ENCODE data around the gene PCGF2.

- TF ChIP-seq ZNF335 (tag by site-specific recombination; conservative IDR thresholded peaks at IDR 0.05) (peak; percentile 52), CTCF (tag by site-specific recombination; IDR thresholded peaks at IDR 0.05) (no peak), ZIC2 (tag by site-specific recombination; IDR thresholded peaks at IDR 0.05) (no peak), ZFHX2 (tag by site-specific recombination; conservative IDR thresholded peaks at IDR 0.05) (peak; percentile 76), HOXA7 (CRISPR knock-in tag; IDR thresholded peaks at IDR 0.05; ENCODE audit: borderline replicate concordance) (no peak), REST (tag by site-specific recombination; IDR thresholded peaks at IDR 0.05) (no peak), ZNF501 (tag by site-specific recombination; IDR thresholded peaks at IDR 0.05) (no peak), YY1 (tag by site-specific recombination; IDR thresholded peaks at IDR 0.05) (peak; percentile 29; the same call in 1 of the 2 replicates), ZBTB7A (tag by site-specific recombination; IDR thresholded peaks at IDR 0.05; ENCODE audit: low read depth) (no peak), GFI1B (tag by site-specific recombination; IDR thresholded peaks at IDR 0.05) (no peak), PRDM6 (tag by site-specific recombination; IDR thresholded peaks at IDR 0.05) (no peak)
- TF ChIP-seq, protein P1, sequence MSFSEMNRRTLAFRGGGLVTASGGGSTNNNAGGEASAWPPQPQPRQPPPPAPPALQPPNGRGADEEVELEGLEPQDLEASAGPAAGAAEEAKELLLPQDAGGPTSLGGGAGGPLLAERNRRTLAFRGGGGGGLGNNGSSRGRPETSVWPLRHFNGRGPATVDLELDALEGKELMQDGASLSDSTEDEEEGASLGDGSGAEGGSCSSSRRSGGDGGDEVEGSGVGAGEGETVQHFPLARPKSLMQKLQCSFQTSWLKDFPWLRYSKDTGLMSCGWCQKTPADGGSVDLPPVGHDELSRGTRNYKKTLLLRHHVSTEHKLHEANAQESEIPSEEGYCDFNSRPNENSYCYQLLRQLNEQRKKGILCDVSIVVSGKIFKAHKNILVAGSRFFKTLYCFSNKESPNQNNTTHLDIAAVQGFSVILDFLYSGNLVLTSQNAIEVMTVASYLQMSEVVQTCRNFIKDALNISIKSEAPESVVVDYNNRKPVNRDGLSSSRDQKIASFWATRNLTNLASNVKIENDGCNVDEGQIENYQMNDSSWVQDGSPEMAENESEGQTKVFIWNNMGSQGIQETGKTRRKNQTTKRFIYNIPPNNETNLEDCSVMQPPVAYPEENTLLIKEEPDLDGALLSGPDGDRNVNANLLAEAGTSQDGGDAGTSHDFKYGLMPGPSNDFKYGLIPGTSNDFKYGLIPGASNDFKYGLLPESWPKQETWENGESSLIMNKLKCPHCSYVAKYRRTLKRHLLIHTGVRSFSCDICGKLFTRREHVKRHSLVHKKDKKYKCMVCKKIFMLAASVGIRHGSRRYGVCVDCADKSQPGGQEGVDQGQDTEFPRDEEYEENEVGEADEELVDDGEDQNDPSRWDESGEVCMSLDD (tag by site-specific recombination; IDR thresholded peaks at IDR 0.05), result no peak
- TF ChIP-seq, protein P2, sequence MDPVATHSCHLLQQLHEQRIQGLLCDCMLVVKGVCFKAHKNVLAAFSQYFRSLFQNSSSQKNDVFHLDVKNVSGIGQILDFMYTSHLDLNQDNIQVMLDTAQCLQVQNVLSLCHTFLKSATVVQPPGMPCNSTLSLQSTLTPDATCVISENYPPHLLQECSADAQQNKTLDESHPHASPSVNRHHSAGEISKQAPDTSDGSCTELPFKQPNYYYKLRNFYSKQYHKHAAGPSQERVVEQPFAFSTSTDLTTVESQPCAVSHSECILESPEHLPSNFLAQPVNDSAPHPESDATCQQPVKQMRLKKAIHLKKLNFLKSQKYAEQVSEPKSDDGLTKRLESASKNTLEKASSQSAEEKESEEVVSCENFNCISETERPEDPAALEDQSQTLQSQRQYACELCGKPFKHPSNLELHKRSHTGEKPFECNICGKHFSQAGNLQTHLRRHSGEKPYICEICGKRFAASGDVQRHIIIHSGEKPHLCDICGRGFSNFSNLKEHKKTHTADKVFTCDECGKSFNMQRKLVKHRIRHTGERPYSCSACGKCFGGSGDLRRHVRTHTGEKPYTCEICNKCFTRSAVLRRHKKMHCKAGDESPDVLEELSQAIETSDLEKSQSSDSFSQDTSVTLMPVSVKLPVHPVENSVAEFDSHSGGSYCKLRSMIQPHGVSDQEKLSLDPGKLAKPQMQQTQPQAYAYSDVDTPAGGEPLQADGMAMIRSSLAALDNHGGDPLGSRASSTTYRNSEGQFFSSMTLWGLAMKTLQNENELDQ (tag by site-specific recombination; IDR thresholded peaks at IDR 0.05; ENCODE audit: low read depth), result no peak
Observed at GRCh38 chr17:38704606-38705522, 43.3 kb downstream of the PCGF2 start, which contains the start of gene MLLT6.
